BLaER1 treated with 17β-estradiol and CSF1 and Interleukin-3, amounts not matched to agents 10 nM and 100 nM (cell line): ENCODE data around the gene DNMT3A.

ENCODE experiments used
- H3K27ac ChIP-seq, 11 experiments: shearing (Covaris generic); formaldehyde crosslinking; 2 replicates each; pipeline ENCODE4 v1.8.1; 2022
- H3K27me3 ChIP-seq, 11 experiments: shearing (Covaris generic); formaldehyde crosslinking; 2 replicates each; pipeline ENCODE4 v1.8.1; 2022
- H3K36me3 ChIP-seq, 11 experiments: shearing (Covaris generic); formaldehyde crosslinking; 2 replicates each; pipeline ENCODE4 v1.8.1; 2022
- H3K4me1 ChIP-seq, 10 experiments: shearing (Covaris generic); formaldehyde crosslinking; 2 replicates each; pipeline ENCODE4 v1.8.1; 2022
- H3K4me2 ChIP-seq, 11 experiments: shearing (Covaris generic); formaldehyde crosslinking; 2 replicates each; pipeline ENCODE4 v1.8.1; 2022
- H3K4me3 ChIP-seq, 10 experiments: shearing (Covaris generic); formaldehyde crosslinking; 2 replicates each; pipeline ENCODE4 v1.8.1; 2022
- H3K9ac ChIP-seq, 11 experiments: shearing (Covaris generic); formaldehyde crosslinking; 2 replicates each; pipeline ENCODE4 v1.8.1; 2022
- H3K9me3 ChIP-seq, 11 experiments: shearing (Covaris generic); formaldehyde crosslinking; replicated peaks in 1 of 11; 2 replicates each; pipeline ENCODE4 v1.8.1; 2022
- H4K20me1 ChIP-seq, 11 experiments: shearing (Covaris generic); formaldehyde crosslinking; 2 replicates each; pipeline ENCODE4 v1.8.1; 2022
- Cebpa-rat ChIP-seq, 11 experiments: shearing (Covaris generic); IDR thresholded peaks; 2 replicates each; pipeline ENCODE4 v1.8.1; 2022

The DNMT3A gene

GRCh38 chr2:25323042-25323514 is 18.6 kb downstream of the DNMT3A start:
- Histone ChIP-seq H4K20me1 (peaks cover 5 to 80% (median 35%) of the 10 kb centered on the region in 11 experiments; a peak in 13 of 22 replicates), H3K9me3 (peaks cover 19 to 24% (median 20%) of the 10 kb centered on the region in 11 experiments), H3K36me3 (peaks cover 18 to 30% (median 21%) of the 10 kb centered on the region in 11 experiments), H3K4me1 (peaks cover 9 to 46% (median 32%) of the 10 kb centered on the region in 10 experiments; a peak in 19 of 20 replicates), H3K9ac (no peak overlapping the region), H3K27ac (no peak overlapping the region), H3K4me2 (peak overlapping the region in 4 of 11 experiments; percentile 6 to 45 (median 30); a peak in 5 of 22 replicates), H3K4me3 (no peak overlapping the region), H3K27me3 (no peaks in the 10 kb centered on the region)
- no peak for TF ChIP-seq Cebpa-rat (IDR thresholded peaks at IDR 0.05)

- TF ChIP-seq Cebpa-rat (IDR thresholded peaks at IDR 0.05): no peak
- Histone ChIP-seq H3K4me2 (peak overlapping the region in 4 of 11 experiments; percentile 6 to 45 (median 30); a peak in 4 of 22 replicates), H3K36me3 (peaks cover 12 to 23% (median 13%) of the 10 kb centered on the region in 11 experiments), H3K9me3 (peaks cover 12 to 17% (median 12%) of the 10 kb centered on the region in 11 experiments), H3K4me1 (peaks cover 12 to 54% (median 37%) of the 10 kb centered on the region in 10 experiments; a peak in 19 of 20 replicates), H3K27ac (no peak overlapping the region), H3K4me3 (no peak overlapping the region), H3K9ac (no peak overlapping the region; a peak in 1 of 22 replicates), H3K27me3 (no peaks in the 10 kb centered on the region), H4K20me1 (peaks cover 5 to 75% (median 35%) of the 10 kb centered on the region in 11 experiments; a peak in 13 of 22 replicates)
These were observed 19.4 kb downstream of the DNMT3A start for GRCh38 chr2:25322312-25322711.

- TF ChIP-seq Cebpa-rat (IDR thresholded peaks at IDR 0.05): no peak
- H3K9me3 ChIP-seq: no peaks in the 10 kb centered on the region
- H4K20me1 ChIP-seq: peaks cover 5 to 69% (median 31%) of the 10 kb centered on the region in 11 experiments; a peak in 13 of 22 replicates
- H3K4me2 ChIP-seq: no peak overlapping the region
- no peaks in the 10 kb centered on the region for H3K27me3 ChIP-seq
- H3K4me1 ChIP-seq: peaks cover 31 to 69% (median 56%) of the 10 kb centered on the region in 10 experiments
- no peak overlapping the region for H3K27ac ChIP-seq
- no peak overlapping the region for H3K4me3 ChIP-seq
- peaks cover 0 to 10% (median 0%) of the 10 kb centered on the region in 11 experiments; a peak in 3 of 22 replicates for H3K36me3 ChIP-seq
- H3K9ac ChIP-seq: no peak overlapping the region
These were observed 21.6 kb downstream of the DNMT3A start for GRCh38 chr2:25320077-25320476.

GRCh38 chr2:25316101-25316500 is 25.6 kb downstream of the DNMT3A start:
- peak overlapping the region; percentile 84 to 98 (median 94) for H3K4me2 ChIP-seq
- H3K4me1 ChIP-seq: peaks cover 61 to 75% (median 68%) of the 10 kb centered on the region in 10 experiments
- H3K4me3 ChIP-seq: peak overlapping the region in 6 of 10 experiments; percentile 9 to 35 (median 20); a peak in 5 of 20 replicates
- H3K27me3 ChIP-seq: no peaks in the 10 kb centered on the region
- peaks cover 9 to 36% (median 24%) of the 10 kb centered on the region in 11 experiments; a peak in 20 of 22 replicates for H3K36me3 ChIP-seq
- H3K9ac ChIP-seq: peak overlapping the region; percentile 72 to 89 (median 84); a peak in 19 of 22 replicates
- peaks cover 0 to 29% (median 0%) of the 10 kb centered on the region in 11 experiments; a peak in 5 of 22 replicates for H4K20me1 ChIP-seq
- no peak for TF ChIP-seq Cebpa-rat (IDR thresholded peaks at IDR 0.05)
- H3K9me3 ChIP-seq: no peaks in the 10 kb centered on the region
- peak overlapping the region; percentile 73 to 99 (median 93); a peak in 21 of 22 replicates for H3K27ac ChIP-seq

- Histone ChIP-seq H3K27me3 (no peaks in the 10 kb centered on the region), H3K4me2 (peak overlapping the region; percentile 84 to 98 (median 94)), H3K36me3 (peaks cover 9 to 36% (median 24%) of the 10 kb centered on the region in 11 experiments; a peak in 20 of 22 replicates), H3K9me3 (no peaks in the 10 kb centered on the region), H3K27ac (peak overlapping the region; percentile 73 to 99 (median 93)), H4K20me1 (peaks cover 0 to 21% (median 0%) of the 10 kb centered on the region in 11 experiments; a peak in 5 of 22 replicates), H3K4me1 (peaks cover 69 to 80% (median 75%) of the 10 kb centered on the region in 10 experiments), H3K4me3 (peak overlapping the region in 3 of 10 experiments; percentile 16 to 47 (median 36); a peak in 1 of 20 replicates), H3K9ac (peak overlapping the region; percentile 72 to 89 (median 84))
- TF ChIP-seq Cebpa-rat (IDR thresholded peaks at IDR 0.05): no peak
These were observed 26.4 kb downstream of the DNMT3A start for GRCh38 chr2:25315316-25315680.

- Histone ChIP-seq H3K4me2 (peak overlapping the region; percentile 84 to 98 (median 94)), H3K27ac (peak overlapping the region; percentile 73 to 99 (median 93)), H4K20me1 (peaks cover 0 to 15% (median 0%) of the 10 kb centered on the region in 11 experiments; a peak in 6 of 22 replicates), H3K9me3 (no peaks in the 10 kb centered on the region), H3K4me3 (peak overlapping the region in 6 of 10 experiments; percentile 16 to 47 (median 40); a peak in 7 of 20 replicates), H3K4me1 (peaks cover 75 to 82% (median 79%) of the 10 kb centered on the region in 10 experiments), H3K9ac (peak overlapping the region; percentile 72 to 89 (median 84)), H3K27me3 (no peaks in the 10 kb centered on the region), H3K36me3 (peaks cover 9 to 34% (median 24%) of the 10 kb centered on the region in 11 experiments; a peak in 20 of 22 replicates)
- TF ChIP-seq Cebpa-rat (IDR thresholded peaks at IDR 0.05): no peak
These were observed 27.0 kb downstream of the DNMT3A start for GRCh38 chr2:25314514-25315315.

GRCh38 chr2:25313711-25314513 is 27.8 kb downstream of the DNMT3A start:
- H4K20me1 ChIP-seq: peaks cover 0 to 13% (median 4%) of the 10 kb centered on the region in 11 experiments; a peak in 11 of 22 replicates
- H3K9me3 ChIP-seq: no peaks in the 10 kb centered on the region
- peak overlapping the region in 7 of 10 experiments; percentile 25 to 41 (median 35); a peak in 8 of 20 replicates for H3K4me3 ChIP-seq
- H3K27me3 ChIP-seq: no peaks in the 10 kb centered on the region
- H3K4me2 ChIP-seq: peak overlapping the region; percentile 84 to 98 (median 94)
- H3K4me1 ChIP-seq: peaks cover 83 to 90% (median 86%) of the 10 kb centered on the region in 10 experiments
- H3K9ac ChIP-seq: peak overlapping the region; percentile 72 to 89 (median 84)
- peaks cover 9 to 33% (median 25%) of the 10 kb centered on the region in 11 experiments; a peak in 20 of 22 replicates for H3K36me3 ChIP-seq
- TF ChIP-seq Cebpa-rat (IDR thresholded peaks at IDR 0.05): no peak
- peak overlapping the region; percentile 73 to 99 (median 93); a peak in 21 of 22 replicates for H3K27ac ChIP-seq
